Measurements from ENCODE around the gene TAL2.

TAL2 gene

GRCh38 chr9:105647595-105648349 lies 14.5 kb upstream of the TAL2 start:
- Histone ChIP-seq H3K79me2 (ENCODE audit: control insufficient read depth, insufficient read depth, low read length, unreplicated experiment) (no peaks in the 10 kb centered on the region), H3K27me3 (ENCODE audit: insufficient read depth, low read length) (no peaks in the 10 kb centered on the region), H2AFZ (ENCODE audit: low read length, unreplicated experiment) (no peak overlapping the region), H3K4me3 (ENCODE audit: low read depth, low read length) (no peak overlapping the region), H3K27ac (ENCODE audit: low read depth, low read length) (no peak overlapping the region), H3K36me3 (ENCODE audit: insufficient read depth, low read length) (no peaks in the 10 kb centered on the region), H3K4me1 (ENCODE audit: control insufficient read depth, insufficient read depth, low read length, unreplicated experiment) (no peaks in the 10 kb centered on the region)

DNA sequence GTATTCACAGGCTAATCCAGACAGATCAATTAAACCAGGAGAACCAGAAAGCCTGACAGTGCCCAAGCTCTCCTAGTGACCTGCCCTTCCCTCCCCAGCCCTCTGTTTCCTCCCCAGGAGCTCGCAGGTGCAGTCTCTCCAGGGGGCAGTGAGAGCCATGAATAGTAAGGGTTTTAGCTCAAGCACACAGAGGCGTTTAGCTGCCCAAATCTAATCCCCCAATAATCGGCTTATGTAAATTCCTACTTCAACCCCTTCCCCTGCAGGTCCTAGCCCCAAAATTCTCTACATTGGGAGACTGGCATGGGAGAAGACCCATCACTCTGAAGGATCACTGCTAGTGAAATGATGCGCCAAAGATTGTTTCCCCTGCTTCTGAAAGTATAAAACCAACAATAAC lies 10.5 kb upstream of the TAL2 start:
- H3K27ac ChIP-seq (ENCODE audit: low read depth, low read length) = no peak overlapping the region
- H3K79me2 ChIP-seq (ENCODE audit: control insufficient read depth, insufficient read depth, low read length, unreplicated experiment) = no peaks in the 10 kb centered on the region
- H3K4me1 ChIP-seq (ENCODE audit: control insufficient read depth, insufficient read depth, low read length, unreplicated experiment) = no peaks in the 10 kb centered on the region
- no peak overlapping the region for H2AFZ ChIP-seq (ENCODE audit: low read length, unreplicated experiment)
- H3K36me3 ChIP-seq (ENCODE audit: insufficient read depth, low read length) = no peaks in the 10 kb centered on the region
- H3K27me3 ChIP-seq (ENCODE audit: insufficient read depth, low read length) = peaks cover 18% of the 10 kb centered on the region
- no peak overlapping the region for H3K4me3 ChIP-seq (ENCODE audit: low read depth, low read length)

- H3K4me3 ChIP-seq (ENCODE audit: low read depth, low read length) = peak overlapping the region; percentile 73
- no peaks in the 10 kb centered on the region for H3K79me2 ChIP-seq (ENCODE audit: control insufficient read depth, insufficient read depth, low read length, unreplicated experiment)
- no peaks in the 10 kb centered on the region for H3K36me3 ChIP-seq (ENCODE audit: insufficient read depth, low read length)
- H3K4me1 ChIP-seq (ENCODE audit: control insufficient read depth, insufficient read depth, low read length, unreplicated experiment) = no peaks in the 10 kb centered on the region
- peaks cover 26% of the 10 kb centered on the region for H3K27me3 ChIP-seq (ENCODE audit: insufficient read depth, low read length)
- H3K27ac ChIP-seq (ENCODE audit: low read depth, low read length) = no peak overlapping the region
- peak overlapping the region; percentile 71 for H2AFZ ChIP-seq (ENCODE audit: low read length, unreplicated experiment)
Measured at GRCh38 chr9:105656131-105656921, 5.9 kb upstream of the TAL2 start.

DNA sequence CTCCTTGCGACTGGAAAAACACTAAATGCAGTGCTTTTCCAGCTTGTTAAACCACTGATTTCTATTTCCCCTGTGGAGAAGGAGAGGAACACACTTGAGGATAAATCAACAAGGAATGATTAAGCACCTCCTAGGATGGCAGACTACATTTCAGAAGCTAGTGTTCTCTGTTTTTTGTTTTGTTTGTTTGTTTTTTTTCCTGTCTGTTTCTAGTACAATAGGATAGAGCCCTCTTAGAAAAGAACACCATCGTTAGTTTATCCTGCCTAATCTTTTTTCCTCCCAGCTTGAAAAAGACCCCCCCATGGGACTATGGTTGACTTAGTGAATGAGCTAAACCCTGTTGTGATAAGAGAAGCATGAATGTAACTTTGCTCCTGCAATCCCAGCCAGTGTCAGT lies 3.9 kb upstream of the TAL2 start:
- Histone ChIP-seq H3K4me3 (ENCODE audit: low read depth, low read length) (no peak overlapping the region), H3K27me3 (ENCODE audit: insufficient read depth, low read length) (peaks cover 26% of the 10 kb centered on the region), H3K36me3 (ENCODE audit: insufficient read depth, low read length) (no peaks in the 10 kb centered on the region), H2AFZ (ENCODE audit: low read length, unreplicated experiment) (no peak overlapping the region), H3K79me2 (ENCODE audit: control insufficient read depth, insufficient read depth, low read length, unreplicated experiment) (no peaks in the 10 kb centered on the region), H3K4me1 (ENCODE audit: control insufficient read depth, insufficient read depth, low read length, unreplicated experiment) (no peaks in the 10 kb centered on the region), H3K27ac (ENCODE audit: low read depth, low read length) (no peak overlapping the region)

- no peak overlapping the region for H3K4me3 ChIP-seq (ENCODE audit: low read depth, low read length)
- no peak overlapping the region for H3K27ac ChIP-seq (ENCODE audit: low read depth, low read length)
- no peaks in the 10 kb centered on the region for H3K79me2 ChIP-seq (ENCODE audit: control insufficient read depth, insufficient read depth, low read length, unreplicated experiment)
- H3K27me3 ChIP-seq (ENCODE audit: insufficient read depth, low read length) = peaks cover 14% of the 10 kb centered on the region
- no peaks in the 10 kb centered on the region for H3K4me1 ChIP-seq (ENCODE audit: control insufficient read depth, insufficient read depth, low read length, unreplicated experiment)
- no peak overlapping the region for H2AFZ ChIP-seq (ENCODE audit: low read length, unreplicated experiment)
- H3K36me3 ChIP-seq (ENCODE audit: insufficient read depth, low read length) = no peaks in the 10 kb centered on the region
Measured at GRCh38 chr9:105661011-105661410, 1.2 kb upstream of the TAL2 start.

- Histone ChIP-seq H3K79me2 (ENCODE audit: control insufficient read depth, insufficient read depth, low read length, unreplicated experiment) (no peaks in the 10 kb centered on the region), H3K36me3 (ENCODE audit: insufficient read depth, low read length) (no peaks in the 10 kb centered on the region), H2AFZ (ENCODE audit: low read length, unreplicated experiment) (no peak overlapping the region), H3K27me3 (ENCODE audit: insufficient read depth, low read length) (peaks cover 11% of the 10 kb centered on the region; the same call in 1 of the 2 replicates), H3K4me3 (ENCODE audit: low read depth, low read length) (no peak overlapping the region), H3K27ac (ENCODE audit: low read depth, low read length) (no peak overlapping the region), H3K4me1 (ENCODE audit: control insufficient read depth, insufficient read depth, low read length, unreplicated experiment) (no peaks in the 10 kb centered on the region)
Measured at GRCh38 chr9:105663914-105664313, 1.7 kb downstream of the TAL2 start.

- Histone ChIP-seq H3K4me1 (ENCODE audit: control insufficient read depth, insufficient read depth, low read length, unreplicated experiment) (no peaks in the 10 kb centered on the region), H3K36me3 (ENCODE audit: insufficient read depth, low read length) (no peaks in the 10 kb centered on the region), H2AFZ (ENCODE audit: low read length, unreplicated experiment) (no peak overlapping the region), H3K27me3 (ENCODE audit: insufficient read depth, low read length) (peaks cover 11% of the 10 kb centered on the region; the same call in 1 of the 2 replicates), H3K4me3 (ENCODE audit: low read depth, low read length) (no peak overlapping the region), H3K27ac (ENCODE audit: low read depth, low read length) (no peak overlapping the region), H3K79me2 (ENCODE audit: control insufficient read depth, insufficient read depth, low read length, unreplicated experiment) (no peaks in the 10 kb centered on the region)
Measured at GRCh38 chr9:105667867-105668266, 5.6 kb downstream of the TAL2 start.

DNA sequence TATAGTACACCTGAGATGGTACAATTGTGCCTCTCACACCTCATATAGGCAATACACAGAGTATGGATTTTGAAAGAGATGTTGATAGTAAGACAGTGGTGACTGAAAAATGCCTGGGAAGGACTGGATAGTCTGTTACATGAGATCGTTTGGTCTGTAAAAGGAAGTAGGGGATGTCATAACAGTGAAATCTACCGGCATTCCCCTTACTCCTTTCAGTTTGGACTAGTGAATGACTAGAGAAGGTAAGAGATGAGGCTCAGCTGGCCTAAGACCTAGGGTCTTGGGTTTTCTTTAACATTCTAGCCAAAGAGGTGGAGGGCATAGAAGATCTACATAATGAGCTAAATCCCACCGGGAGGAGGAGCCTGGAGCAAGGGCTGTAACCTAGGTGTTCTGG lies 8.1 kb downstream of the TAL2 start:
- H3K4me1 ChIP-seq (ENCODE audit: control insufficient read depth, insufficient read depth, low read length, unreplicated experiment) = no peaks in the 10 kb centered on the region
- H3K4me3 ChIP-seq (ENCODE audit: low read depth, low read length) = no peak overlapping the region

DNA sequence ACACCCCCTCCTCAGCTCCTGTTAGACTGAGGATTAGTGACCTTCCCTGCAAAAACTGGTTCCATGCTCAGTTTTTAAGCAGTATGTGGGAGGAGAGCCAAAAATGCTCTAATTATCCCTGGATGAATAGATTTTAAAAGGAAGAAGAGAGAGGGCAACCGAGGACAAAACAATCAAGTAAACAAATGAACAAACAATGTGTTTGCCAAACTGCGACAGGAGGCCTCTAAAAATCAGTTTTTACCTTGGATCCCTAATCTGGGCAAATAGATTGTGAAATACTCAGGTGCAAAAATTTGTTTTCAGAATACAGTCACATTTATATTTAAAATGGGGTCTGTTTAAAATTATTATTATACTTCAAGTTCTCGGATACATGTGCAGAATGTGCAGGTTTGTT lies 8.5 kb downstream of the TAL2 start:
- H3K4me3 ChIP-seq (ENCODE audit: low read depth, low read length) = no peak overlapping the region
- no peaks in the 10 kb centered on the region for H3K79me2 ChIP-seq (ENCODE audit: control insufficient read depth, insufficient read depth, low read length, unreplicated experiment)
- no peak overlapping the region for H3K27ac ChIP-seq (ENCODE audit: low read depth, low read length)

More for the DNA sequence above, 8.1 kb downstream of the TAL2 start:
- H2AFZ ChIP-seq (ENCODE audit: low read length, unreplicated experiment) = no peak overlapping the region
- no peaks in the 10 kb centered on the region for H3K36me3 ChIP-seq (ENCODE audit: insufficient read depth, low read length)
- H3K27ac ChIP-seq (ENCODE audit: low read depth, low read length) = no peak overlapping the region
- no peaks in the 10 kb centered on the region for H3K79me2 ChIP-seq (ENCODE audit: control insufficient read depth, insufficient read depth, low read length, unreplicated experiment)
- peaks cover 11% of the 10 kb centered on the region; the same call in 1 of the 2 replicates for H3K27me3 ChIP-seq (ENCODE audit: insufficient read depth, low read length)

DNA sequence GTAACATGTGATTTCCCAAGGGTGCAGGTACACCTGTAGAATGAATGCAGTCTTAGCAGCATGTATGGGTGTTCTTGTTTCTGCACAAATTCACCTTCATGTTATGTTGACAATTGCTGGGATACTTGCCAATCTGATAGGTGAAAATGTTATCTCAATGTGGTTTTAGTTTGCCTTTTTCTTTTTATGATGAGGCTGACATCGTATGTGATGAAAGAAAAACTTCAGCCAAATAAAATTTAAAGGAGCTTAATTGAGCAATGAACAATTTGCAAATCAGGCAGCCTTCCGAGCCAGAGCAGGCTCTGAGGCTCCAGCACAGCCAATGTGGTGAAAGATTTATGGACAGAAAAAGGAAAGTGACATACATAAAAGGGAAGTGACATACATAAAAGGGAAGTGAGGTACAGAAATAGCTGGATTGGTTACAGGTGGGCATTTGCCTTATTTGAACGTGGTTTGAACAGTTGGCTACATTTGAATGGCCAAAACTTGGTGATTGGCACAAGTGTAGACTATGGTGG lies 10.5 kb downstream of the TAL2 start:
- Histone ChIP-seq H3K79me2 (ENCODE audit: control insufficient read depth, insufficient read depth, low read length, unreplicated experiment) (no peaks in the 10 kb centered on the region), H3K27ac (ENCODE audit: low read depth, low read length) (no peak overlapping the region), H3K4me3 (ENCODE audit: low read depth, low read length) (no peak overlapping the region), H3K27me3 (ENCODE audit: insufficient read depth, low read length) (peaks cover 9% of the 10 kb centered on the region), H3K36me3 (ENCODE audit: insufficient read depth, low read length) (no peaks in the 10 kb centered on the region), H2AFZ (ENCODE audit: low read length, unreplicated experiment) (no peak overlapping the region), H3K4me1 (ENCODE audit: control insufficient read depth, insufficient read depth, low read length, unreplicated experiment) (no peaks in the 10 kb centered on the region)

More for the DNA sequence above, 8.5 kb downstream of the TAL2 start:
- Histone ChIP-seq H3K4me1 (ENCODE audit: control insufficient read depth, insufficient read depth, low read length, unreplicated experiment) (no peaks in the 10 kb centered on the region), H3K36me3 (ENCODE audit: insufficient read depth, low read length) (no peaks in the 10 kb centered on the region), H2AFZ (ENCODE audit: low read length, unreplicated experiment) (no peak overlapping the region), H3K27me3 (ENCODE audit: insufficient read depth, low read length) (peaks cover 11% of the 10 kb centered on the region; the same call in 1 of the 2 replicates)

Data from ACC112 (cell line).